Astrocyte (in vitro differentiated cells and primary cell): ENCODE measurements around the gene AK1. TPM values are rescaled to one million over a fixed set of nuclear protein-coding genes. Genes with fewer than 3 reads are reported as not detected.

Experiments used
- DNase-seq: peaks from one replicate; pipeline ENCODE4 v3.0.0-alpha.2; 2010; ENCODE audit warnings: low read depth
- FAIRE-seq: peaks from 2 replicates; lab custom pipeline; 2011; peaks lifted over from hg19 to GRCh38; lab: Jason Lieb, UNC
- H2AFZ ChIP-seq: 2 replicates; pipeline ENCODE4 v1.6.0; 2012; ENCODE audit warnings: low read depth, low read length, inconsistent platforms
- H3K27ac ChIP-seq: 2 replicates; pipeline ENCODE4 v1.5.1; 2011; ENCODE audit warnings: low read depth, low read length, inconsistent platforms
- H3K27me3 ChIP-seq: 2 replicates; pipeline ENCODE4 v1.6.0; 2011; ENCODE audit warnings: low read length, inconsistent platforms; ENCODE audit not compliant: insufficient read depth
- H3K36me3 ChIP-seq: 2 replicates; pipeline ENCODE4 v1.5.1; 2011; ENCODE audit warnings: low read length, inconsistent platforms; ENCODE audit not compliant: insufficient read depth
- H3K4me1 ChIP-seq: 2 replicates; pipeline ENCODE4 v1.5.1; 2011; ENCODE audit warnings: low read length, inconsistent platforms; ENCODE audit not compliant: insufficient read depth
- H3K4me2 ChIP-seq: 2 replicates; pipeline ENCODE4 v1.6.0; 2012; ENCODE audit warnings: low read length, inconsistent platforms
- H3K4me3 ChIP-seq: 2 replicates; pipeline ENCODE4 v1.5.1; 2011; ENCODE audit warnings: low read depth, mild to moderate bottlenecking, low read length, inconsistent platforms; ENCODE audit not compliant: insufficient read depth
- H3K79me2 ChIP-seq: 2 replicates; pipeline ENCODE4 v1.6.0; 2012; ENCODE audit warnings: mild to moderate bottlenecking, low read length, inconsistent platforms; ENCODE audit not compliant: insufficient read depth
- H3K9ac ChIP-seq: 2 replicates; pipeline ENCODE4 v1.6.0; 2012; ENCODE audit warnings: mild to moderate bottlenecking, low read length, inconsistent platforms
- H3K9me3 ChIP-seq: 2 replicates; pipeline ENCODE4 v1.5.1; 2012; ENCODE audit warnings: low read depth, mild to moderate bottlenecking, low read length, inconsistent platforms; ENCODE audit not compliant: insufficient read depth
- H4K20me1 ChIP-seq: 2 replicates; pipeline ENCODE4 v1.6.0; 2012; ENCODE audit warnings: low read length, inconsistent platforms; ENCODE audit not compliant: insufficient read depth
- H3K27ac Mint-ChIP-seq: one replicate; pipeline ENCODE4 v1.8.0; 2021; ENCODE audit warnings: mild to moderate bottlenecking, mixed read lengths; ENCODE audit not compliant: unreplicated experiment
- H3K27me3 Mint-ChIP-seq: one replicate; pipeline ENCODE4 v1.8.0; 2021; ENCODE audit warnings: low read depth, mixed read lengths; ENCODE audit not compliant: unreplicated experiment
- H3K36me3 Mint-ChIP-seq: one replicate; pipeline ENCODE4 v1.8.0; 2021; ENCODE audit warnings: low read depth, mixed read lengths; ENCODE audit not compliant: unreplicated experiment
- H3K4me1 Mint-ChIP-seq: one replicate; pipeline ENCODE4 v1.8.0; 2021; ENCODE audit warnings: low read depth, mixed read lengths; ENCODE audit not compliant: unreplicated experiment
- H3K4me3 Mint-ChIP-seq: one replicate; pipeline ENCODE4 v1.8.0; 2021; ENCODE audit warnings: mild to moderate bottlenecking, moderate library complexity, mixed read lengths; ENCODE audit not compliant: unreplicated experiment
- H3K9me3 Mint-ChIP-seq: one replicate; pipeline ENCODE4 v1.8.0; 2021; ENCODE audit warnings: mild to moderate bottlenecking, mixed read lengths; ENCODE audit not compliant: unreplicated experiment
- EZH2 ChIP-seq: IDR thresholded peaks from 2 replicates; pipeline ENCODE4 v1.6.1; 2012; ENCODE audit warnings: mild to moderate bottlenecking, low read length, inconsistent platforms; ENCODE audit not compliant: insufficient read depth
- total RNA-seq: library from RNA; stranded (reverse); gene quantifications from 2 replicates; pipeline ENCODE4 v1.2.1, GENCODE V29; 2021
- TF ChIP-seq, protein P1 (sequence below): IDR thresholded peaks from 2 replicates; pipeline ENCODE4 v1.5.1; 2011; ENCODE audit warnings: low read depth, mild to moderate bottlenecking, inconsistent platforms, low read length, moderate library complexity; ENCODE audit not compliant: insufficient read depth

AK1 gene
- total RNA-seq, 1 donor from 2014 or later: 78.0 TPM

DNA sequence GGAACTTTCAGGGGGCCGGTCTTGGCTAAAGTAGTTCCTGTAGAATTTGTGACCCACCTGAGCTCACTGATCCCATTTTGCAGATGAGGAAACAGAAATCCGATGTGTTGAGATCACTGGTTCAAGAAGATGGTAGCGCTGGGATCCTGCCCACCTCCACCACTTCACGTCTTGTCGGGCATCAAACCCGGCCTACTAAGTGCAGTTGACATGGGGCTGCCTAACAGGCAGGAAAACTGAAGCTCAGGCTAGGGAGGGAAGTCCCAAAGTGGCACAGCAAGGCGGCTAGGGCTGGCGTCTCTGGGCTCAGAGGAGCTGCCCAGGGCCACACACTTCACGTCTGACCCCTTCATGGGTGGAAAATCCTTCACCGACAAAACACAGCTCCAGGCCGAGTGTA lies 22.5 kb downstream of the AK1 start:
- Histone ChIP-seq H3K27me3 (no peaks in the 10 kb centered on the region), H3K9ac (no peak overlapping the region), H3K9me3 (peaks cover 4% of the 10 kb centered on the region), H4K20me1 (peaks cover 6% of the 10 kb centered on the region), H3K79me2 (peaks cover 45% of the 10 kb centered on the region), H2AFZ (peak overlapping the region; percentile 58), H3K4me2 (no peak overlapping the region), H3K27ac (no peak overlapping the region), H3K4me3 (no peak overlapping the region), H3K4me1 (peaks cover 14% of the 10 kb centered on the region), H3K36me3 (no peaks in the 10 kb centered on the region)
- Mint-ChIP-seq H3K4me1 (no peaks in the 10 kb centered on the region), H3K27me3 (peaks cover 20% of the 10 kb centered on the region), H3K9me3 (peaks cover 5% of the 10 kb centered on the region), H3K4me3 (no peak overlapping the region), H3K27ac (no peak overlapping the region), H3K36me3 (peaks cover 2% of the 10 kb centered on the region)
- TF ChIP-seq, protein P1, sequence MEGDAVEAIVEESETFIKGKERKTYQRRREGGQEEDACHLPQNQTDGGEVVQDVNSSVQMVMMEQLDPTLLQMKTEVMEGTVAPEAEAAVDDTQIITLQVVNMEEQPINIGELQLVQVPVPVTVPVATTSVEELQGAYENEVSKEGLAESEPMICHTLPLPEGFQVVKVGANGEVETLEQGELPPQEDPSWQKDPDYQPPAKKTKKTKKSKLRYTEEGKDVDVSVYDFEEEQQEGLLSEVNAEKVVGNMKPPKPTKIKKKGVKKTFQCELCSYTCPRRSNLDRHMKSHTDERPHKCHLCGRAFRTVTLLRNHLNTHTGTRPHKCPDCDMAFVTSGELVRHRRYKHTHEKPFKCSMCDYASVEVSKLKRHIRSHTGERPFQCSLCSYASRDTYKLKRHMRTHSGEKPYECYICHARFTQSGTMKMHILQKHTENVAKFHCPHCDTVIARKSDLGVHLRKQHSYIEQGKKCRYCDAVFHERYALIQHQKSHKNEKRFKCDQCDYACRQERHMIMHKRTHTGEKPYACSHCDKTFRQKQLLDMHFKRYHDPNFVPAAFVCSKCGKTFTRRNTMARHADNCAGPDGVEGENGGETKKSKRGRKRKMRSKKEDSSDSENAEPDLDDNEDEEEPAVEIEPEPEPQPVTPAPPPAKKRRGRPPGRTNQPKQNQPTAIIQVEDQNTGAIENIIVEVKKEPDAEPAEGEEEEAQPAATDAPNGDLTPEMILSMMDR: no peak
- no peak for TF ChIP-seq EZH2
- FAIRE-seq (no peak), DNase-seq (no peak)

DNA sequence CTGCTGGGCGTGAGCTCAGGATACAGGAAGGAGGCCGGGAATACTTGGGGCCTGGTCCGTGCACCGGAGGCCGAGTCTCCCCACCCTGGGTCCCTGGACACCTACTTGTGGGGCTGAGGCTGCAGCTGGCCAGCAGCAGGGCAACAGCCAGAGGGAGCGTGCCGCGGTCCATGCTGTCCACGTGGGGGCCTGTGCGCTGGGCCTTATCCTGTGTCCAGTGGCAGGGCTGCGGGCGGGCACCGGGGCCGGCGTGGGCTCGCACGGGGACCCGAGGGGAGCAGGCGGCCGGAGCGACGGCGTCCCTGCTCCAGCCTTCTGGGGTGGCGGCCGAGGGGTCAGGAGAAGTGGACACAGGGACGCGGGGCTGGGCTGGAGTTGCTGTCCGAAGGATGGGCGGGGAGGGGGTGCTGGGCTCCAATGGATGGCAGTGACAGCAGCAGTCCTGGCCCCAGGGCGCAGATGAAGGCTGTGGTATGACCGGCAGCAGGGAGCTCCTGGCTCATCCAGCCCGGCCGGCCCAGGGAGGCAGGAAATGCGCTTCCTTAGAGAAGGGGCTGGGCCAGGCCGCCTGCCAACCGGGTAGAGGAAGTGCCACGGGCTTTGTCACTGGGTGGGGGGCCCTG lies 23.2 kb downstream of the AK1 start, which contains the start of gene ENG:
ENG (minus strand) TSS at position 475 of the 623 bp plus-strand sequence; CDS start at position 172, 303 bp downstream.
- Histone ChIP-seq H3K9ac (peak within 1 kb of the TSS; percentile 80), H4K20me1 (peaks cover 10% of the 10 kb centered on the region), H3K4me2 (peak within 1 kb of the TSS; percentile 92), H3K4me3 (peak within 1 kb of the TSS; percentile 72), H3K9me3 (peaks cover 11% of the 10 kb centered on the region), H3K4me1 (peaks cover 14% of the 10 kb centered on the region), H3K27ac (peak within 1 kb of the TSS; percentile 14), H3K36me3 (no peaks in the 10 kb centered on the region), H3K27me3 (no peaks in the 10 kb centered on the region), H3K79me2 (peaks cover 52% of the 10 kb centered on the region), H2AFZ (peak within 1 kb of the TSS; percentile 77)
- peaks cover 4% of the 10 kb centered on the region for H3K36me3 Mint-ChIP-seq
- H3K9me3 Mint-ChIP-seq: peaks cover 10% of the 10 kb centered on the region
- peaks cover 19% of the 10 kb centered on the region for H3K27me3 Mint-ChIP-seq
- no peak within 1 kb of the TSS for H3K4me3 Mint-ChIP-seq
- H3K4me1 Mint-ChIP-seq: no peaks in the 10 kb centered on the region
- TF ChIP-seq EZH2: no peak
- TF ChIP-seq, protein P1: no peak
- DNase-seq (no peak), FAIRE-seq (no peak)
- H3K27ac Mint-ChIP-seq: no peak within 1 kb of the TSS
